Keratinocyte (primary cell): ENCODE measurements around the gene ECEL1. TPM values are rescaled to one million over a fixed set of nuclear protein-coding genes. Genes with fewer than 3 reads are reported as not detected.
"Not testable (repeated sequence)": the region's sequence is repeated elsewhere in the genome, so short reads cannot be mapped to it uniquely, and the experiment has no call there.

ENCODE experiments used
- DNase-seq: peaks from one replicate; pipeline ENCODE4 v3.0.0-alpha.2; 2011; ENCODE audit warnings: low read depth, missing footprints, low spot score
- FAIRE-seq: peaks from 2 replicates; lab custom pipeline; 2011; peaks lifted over from hg19 to GRCh38; lab: Jason Lieb, UNC
- H2AFZ ChIP-seq: 2 replicates; pipeline ENCODE4 v1.6.0; 2012; ENCODE audit warnings: low read length, control low read depth, inconsistent platforms; ENCODE audit not compliant: control insufficient read depth
- H3K27ac ChIP-seq: 2 replicates; pipeline ENCODE4 v1.5.1; 2011; ENCODE audit warnings: low read length; ENCODE audit not compliant: control insufficient read depth, insufficient read depth
- H3K27me3 ChIP-seq: 3 replicates; pipeline ENCODE4 v1.6.0; 2011; ENCODE audit warnings: low read length; ENCODE audit not compliant: control insufficient read depth, insufficient read depth; ENCODE audit errors: extremely low read depth
- H3K36me3 ChIP-seq, 2 experiments: 2 replicates in 1 of 2; 3 replicates in 1 of 2; pipeline ENCODE4 v1.5.1; 2011; ENCODE audit warnings: low read length in 2 of 2, mild to moderate bottlenecking in 1 of 2; ENCODE audit not compliant: control insufficient read depth in 2 of 2, insufficient read depth in 2 of 2; ENCODE audit errors: extremely low read depth in 1 of 2
- H3K4me1 ChIP-seq: 3 replicates; pipeline ENCODE4 v1.5.1; 2011; ENCODE audit warnings: low read length; ENCODE audit not compliant: control insufficient read depth, insufficient read depth; ENCODE audit errors: extremely low read depth
- H3K4me2 ChIP-seq: 3 replicates; pipeline ENCODE4 v1.6.0; 2011; ENCODE audit warnings: low read depth, low read length; ENCODE audit not compliant: control insufficient read depth, insufficient read depth; ENCODE audit errors: extremely low read depth
- H3K4me3 ChIP-seq, 3 experiments: fragments of 200-600 bp in 1 of 3; sonication (generic) in 1 of 3; 2 replicates in 2 of 3; 3 replicates in 1 of 3; pipeline ENCODE4 v1.5.1; 2011 to 2016; ENCODE audit warnings: low read length in 3 of 3, mild to moderate bottlenecking in 3 of 3, control low read depth in 2 of 3, inconsistent platforms in 1 of 3, low read depth in 1 of 3, mixed read lengths in 1 of 3, mixed run types in 1 of 3, moderate library complexity in 1 of 3; ENCODE audit not compliant: control insufficient read depth in 2 of 3, insufficient read depth in 2 of 3; ENCODE audit errors: extremely low read depth in 1 of 3
- H3K79me2 ChIP-seq: 2 replicates; pipeline ENCODE4 v1.6.0; 2012; ENCODE audit warnings: low read length; ENCODE audit not compliant: control insufficient read depth, insufficient read depth
- H3K9ac ChIP-seq: 3 replicates; pipeline ENCODE4 v1.6.0; 2011; ENCODE audit warnings: low read length; ENCODE audit not compliant: control insufficient read depth, insufficient read depth; ENCODE audit errors: extremely low read depth
- H3K9me1 ChIP-seq: 3 replicates; pipeline ENCODE4 v1.6.0; 2011; ENCODE audit warnings: low read length; ENCODE audit not compliant: control insufficient read depth, insufficient read depth; ENCODE audit errors: extremely low read depth
- H3K9me3 ChIP-seq: 2 replicates; pipeline ENCODE4 v1.5.1; 2012; ENCODE audit warnings: low read depth, low read length; ENCODE audit not compliant: control insufficient read depth
- H4K20me1 ChIP-seq: 3 replicates; pipeline ENCODE4 v1.6.0; 2011; ENCODE audit warnings: low read length; ENCODE audit not compliant: control insufficient read depth, insufficient read depth; ENCODE audit errors: extremely low read depth
- EZH2 ChIP-seq: IDR thresholded peaks from one replicate; pipeline ENCODE4 v1.6.1; 2012; ENCODE audit warnings: inconsistent platforms, mild to moderate bottlenecking, low read length, moderate library complexity
- dilution Hi-C: fragments of 300-500 bp; cut with MboI; formaldehyde crosslinking; loops from one replicate; pipeline ENCODE4 v1.7.0; 2020; ENCODE audit warnings: low sequenced_read_pairs; ENCODE audit not compliant: extremely low pct_ligation_motif_present
- polyA plus RNA-seq, 5 experiments: library from polyadenylated mRNA; depleted of rRNA in 3 of 5; stranded (reverse) in 3 of 5; stranded (forward) in 1 of 5; unstranded in 1 of 5; fragments of >200 nt; gene quantifications; 1 replicate in 1 of 5; 2 replicates in 3 of 5; 3 replicates in 1 of 5; pipeline versions ENCODE4 v1.2.1 to v1.2.3, GENCODE V29; 2011 to 2012; ENCODE audit warnings: missing spikeins in 2 of 5, low read depth in 1 of 5, low replicate concordance in 1 of 5
- TF ChIP-seq, protein P1 (sequence below), 3 experiments: IDR thresholded peaks in 1 of 3; conservative IDR thresholded peaks in 1 of 3; optimal IDR thresholded peaks in 1 of 3; 2 replicates in 2 of 3; 3 replicates in 1 of 3; pipeline versions ENCODE3 to v1.5.1; 2011; ENCODE audit warnings: low read length in 3 of 3, mild to moderate bottlenecking in 3 of 3, moderate library complexity in 2 of 3, control low read depth in 1 of 3, inconsistent platforms in 1 of 3; ENCODE audit not compliant: insufficient read depth in 2 of 3; ENCODE audit errors: extremely low read depth in 1 of 3

ECEL1 gene
- polyA plus RNA-seq, 1 donor (not counting 4 experiments of a cell fraction or from before 2014, with no cell fraction given): not detected

DNA sequence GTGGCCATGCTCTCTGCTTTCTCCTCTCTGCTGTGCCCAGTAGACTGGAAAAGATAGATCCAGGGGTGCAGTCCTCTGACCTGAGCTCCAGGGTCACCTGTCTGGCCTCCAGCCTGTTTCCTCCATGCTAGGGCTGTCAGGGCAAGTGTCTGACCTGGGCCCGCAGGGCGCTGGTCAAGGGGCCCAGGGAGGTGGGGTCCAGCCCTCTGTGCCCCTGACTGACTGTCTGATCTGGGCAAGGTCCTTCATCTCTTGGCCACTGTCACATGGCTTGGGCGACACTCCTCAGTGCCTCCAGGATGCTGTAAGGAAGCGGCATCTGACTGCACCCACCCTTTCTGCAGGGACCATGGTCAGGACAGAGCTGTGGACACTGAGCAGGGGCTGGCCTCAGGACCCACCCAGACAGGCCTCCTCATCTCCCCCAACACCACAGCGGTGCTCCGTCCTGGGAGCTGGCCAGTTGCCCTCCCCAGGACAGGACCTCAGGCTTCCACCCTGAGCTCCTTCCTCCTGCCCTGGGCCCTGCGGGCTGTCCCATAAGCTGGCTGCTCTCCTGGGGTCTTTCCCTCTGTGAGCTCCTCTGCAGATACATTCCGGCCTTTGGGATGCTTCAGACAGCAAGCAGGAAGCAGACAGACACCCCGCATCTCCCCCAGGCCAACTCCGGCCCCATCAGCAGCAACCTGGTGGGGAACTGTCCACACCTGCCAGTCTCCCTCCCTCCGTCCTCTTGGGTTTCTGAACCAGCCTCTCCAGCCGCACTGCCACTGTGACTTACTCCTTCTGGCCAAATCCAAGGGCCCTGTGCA, 52.9 kb downstream of the ECEL1 start:
- dilution Hi-C loops: loop anchor here (25.0 kb wide), 1 partner anchor 547 kb away; no protein-coding TSS in a partner anchor
- Histone ChIP-seq H3K4me3 (no peak overlapping the region), H3K36me3 (no peaks in the 10 kb centered on the region), H3K27me3 (peaks cover 3% of the 10 kb centered on the region), H2AFZ (no peak overlapping the region), H3K4me2 (no peak overlapping the region), H4K20me1 (no peaks in the 10 kb centered on the region), H3K4me1 (no peaks in the 10 kb centered on the region), H3K9me1 (no peaks in the 10 kb centered on the region), H3K79me2 (no peaks in the 10 kb centered on the region), H3K27ac (no peak overlapping the region), H3K9ac (no peak overlapping the region), H3K9me3 (no peaks in the 10 kb centered on the region)
- TF ChIP-seq, protein P1, sequence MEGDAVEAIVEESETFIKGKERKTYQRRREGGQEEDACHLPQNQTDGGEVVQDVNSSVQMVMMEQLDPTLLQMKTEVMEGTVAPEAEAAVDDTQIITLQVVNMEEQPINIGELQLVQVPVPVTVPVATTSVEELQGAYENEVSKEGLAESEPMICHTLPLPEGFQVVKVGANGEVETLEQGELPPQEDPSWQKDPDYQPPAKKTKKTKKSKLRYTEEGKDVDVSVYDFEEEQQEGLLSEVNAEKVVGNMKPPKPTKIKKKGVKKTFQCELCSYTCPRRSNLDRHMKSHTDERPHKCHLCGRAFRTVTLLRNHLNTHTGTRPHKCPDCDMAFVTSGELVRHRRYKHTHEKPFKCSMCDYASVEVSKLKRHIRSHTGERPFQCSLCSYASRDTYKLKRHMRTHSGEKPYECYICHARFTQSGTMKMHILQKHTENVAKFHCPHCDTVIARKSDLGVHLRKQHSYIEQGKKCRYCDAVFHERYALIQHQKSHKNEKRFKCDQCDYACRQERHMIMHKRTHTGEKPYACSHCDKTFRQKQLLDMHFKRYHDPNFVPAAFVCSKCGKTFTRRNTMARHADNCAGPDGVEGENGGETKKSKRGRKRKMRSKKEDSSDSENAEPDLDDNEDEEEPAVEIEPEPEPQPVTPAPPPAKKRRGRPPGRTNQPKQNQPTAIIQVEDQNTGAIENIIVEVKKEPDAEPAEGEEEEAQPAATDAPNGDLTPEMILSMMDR (optimal IDR thresholded peaks at IDR 0.05 in 1 of 3, IDR thresholded peaks at IDR 0.05 in 1 of 3, conservative IDR thresholded peaks at IDR 0.05 in 1 of 3; ENCODE audit: extremely low read depth in 1 of 3, insufficient read depth in 2 of 3, low read length in 3 of 3): no peak
- no peak for TF ChIP-seq EZH2
- FAIRE-seq: no peak
- no peak for DNase-seq

DNA sequence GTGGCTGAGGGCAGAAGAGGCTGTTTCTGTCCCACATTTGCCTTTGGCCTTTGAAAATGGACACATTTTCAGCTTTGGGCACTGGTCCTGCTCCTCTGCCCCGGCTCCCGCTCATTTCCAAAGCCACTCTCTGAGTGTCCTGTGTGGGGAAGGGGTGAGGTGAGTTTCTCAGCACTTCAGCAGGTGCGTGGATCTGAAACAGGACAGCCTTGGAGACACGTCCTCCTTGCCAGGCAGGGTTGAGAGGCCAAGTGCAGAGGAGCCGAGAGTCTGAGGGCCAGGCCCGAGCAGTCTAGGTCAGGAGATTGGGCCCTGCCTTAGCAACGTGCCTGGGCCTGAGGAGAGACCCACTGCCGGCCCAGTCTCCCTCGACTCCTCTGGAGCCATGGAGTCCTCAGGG, 53.5 kb downstream of the ECEL1 start:
- Histone ChIP-seq H3K9me1 (no peaks in the 10 kb centered on the region), H4K20me1 (no peaks in the 10 kb centered on the region), H3K9me3 (no peaks in the 10 kb centered on the region), H2AFZ (no peak overlapping the region), H3K9ac (no peak overlapping the region), H3K27ac (no peak overlapping the region), H3K27me3 (peaks cover 3% of the 10 kb centered on the region), H3K4me2 (no peak overlapping the region), H3K4me1 (no peaks in the 10 kb centered on the region), H3K79me2 (no peaks in the 10 kb centered on the region), H3K36me3 (no peaks in the 10 kb centered on the region), H3K4me3 (no peak overlapping the region)
- DNase-seq (no peak), FAIRE-seq (no peak)
- TF ChIP-seq, protein P1 (optimal IDR thresholded peaks at IDR 0.05 in 1 of 3, IDR thresholded peaks at IDR 0.05 in 1 of 3, conservative IDR thresholded peaks at IDR 0.05 in 1 of 3; ENCODE audit: extremely low read depth in 1 of 3, insufficient read depth in 2 of 3, low read length in 3 of 3): no peak
- TF ChIP-seq EZH2: no peak
- dilution Hi-C loops: loop anchor here (25.0 kb wide), 1 partner anchor 547 kb away; no protein-coding TSS in a partner anchor

DNA sequence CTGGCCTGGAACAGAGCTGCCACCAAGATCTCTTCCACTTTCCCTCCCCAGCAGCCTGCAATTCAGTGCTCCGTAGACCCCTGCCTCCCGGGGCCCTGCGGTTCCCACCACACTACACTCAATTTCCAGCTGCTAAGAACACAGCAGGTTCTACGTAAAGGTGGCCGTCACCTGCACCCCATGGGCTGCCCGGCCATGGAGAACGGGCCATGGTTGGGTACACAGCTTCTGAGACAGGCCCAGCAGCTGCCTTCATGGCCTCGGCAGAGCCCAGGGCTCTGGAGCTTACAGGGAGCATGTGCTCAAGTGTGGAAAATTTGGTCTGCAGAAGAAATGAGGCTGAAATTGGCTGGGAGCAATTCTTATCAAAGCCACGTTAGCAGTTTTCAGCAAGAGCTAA, 54.0 kb downstream of the ECEL1 start:
- H4K20me1 ChIP-seq, H2AFZ ChIP-seq, H3K4me2 ChIP-seq, H3K27ac ChIP-seq, H3K9ac ChIP-seq, H3K4me3 ChIP-seq, FAIRE-seq, H3K27me3 ChIP-seq, H3K36me3 ChIP-seq, H3K9me1 ChIP-seq, H3K79me2 ChIP-seq, H3K9me3 ChIP-seq, H3K4me1 ChIP-seq, DNase-seq: not testable (repeated sequence)
- dilution Hi-C loops: loop anchor here (25.0 kb wide), 1 partner anchor 546 kb away; no protein-coding TSS in a partner anchor
